Measurements from ENCODE around the gene RHOJ. TPM values are rescaled to one million over a fixed set of nuclear protein-coding genes. Genes with fewer than 3 reads are reported as not detected.

Gene RHOJ
- total and polyA plus RNA-seq, 9 of the 15 experiments (the other 6 are each of a cell fraction or from before 2014, with no cell fraction given), result not detected

GRCh38 chr14:63224196-63224595 lies 20.0 kb downstream of the RHOJ start:
- WGBS (ENCODE audit: insufficient coverage, low coverage, missing lambda C conversion rate), result 0% methylated on average over 4 of the region's 4 CpGs
- no peak for DNase-seq (ENCODE audit: extremely low read depth in 1 of 4, low spot score in 3 of 4)
- ATAC-seq, result no peak
- no peaks in the 10 kb centered on the region for H3K79me2 ChIP-seq (ENCODE audit: control insufficient read depth, insufficient read depth, low read length)
- no peak overlapping the region for H2AFZ ChIP-seq (ENCODE audit: low read depth, low read length)
- in situ Hi-C loops (cut with MboI) (no loop called here), intact Hi-C loops (cut with micrococcal nuclease) (no loop called here)
- no peak overlapping the region for H3K9ac ChIP-seq (ENCODE audit: insufficient read depth in 1 of 2, low read depth in 2 of 2, low read length in 2 of 2)
- H3K4me3 ChIP-seq, result no peak overlapping the region
- H3K4me1 ChIP-seq (replicated peaks in 1 of 2; ENCODE audit: control insufficient read depth in 2 of 2, insufficient read depth in 2 of 2, low read length in 2 of 2), result no peaks in the 10 kb centered on the region
- H3K27ac ChIP-seq (ENCODE audit: extremely low read depth, low read depth, low read length), result no peak overlapping the region
- CTCF ChIA-PET (ENCODE audit: low intra/inter-chr PET ratio), result no interaction called here
- H4K20me1 ChIP-seq (replicated peaks; ENCODE audit: control insufficient read depth, insufficient read depth, low read length), result no peaks in the 10 kb centered on the region
- H3K27me3 ChIP-seq (ENCODE audit: control insufficient read depth in 2 of 2, insufficient read depth in 2 of 2, low read length in 2 of 2), result no peaks in the 10 kb centered on the region
- FAIRE-seq, result no peak
- H3K4me2 ChIP-seq (ENCODE audit: insufficient read depth, low read length), result no peak overlapping the region
- BruUV-seq (replicated peaks), result no TSS peak
- no peaks in the 10 kb centered on the region for H3K9me3 ChIP-seq (replicated peaks; ENCODE audit: control insufficient read depth, insufficient read depth, low read depth, low read length)
- H3K36me3 ChIP-seq (ENCODE audit: control insufficient read depth, insufficient read depth, low read length), result no peaks in the 10 kb centered on the region
- POLR2A ChIA-PET, result no interaction called here
- no peaks in the 10 kb centered on the region for H3K9me1 ChIP-seq (ENCODE audit: control insufficient read depth, insufficient read depth, low read length)
- TF ChIP-seq BRCA1 (IDR thresholded peaks at IDR 0.05), result no peak
- TF ChIP-seq BRCA1 (CRISPR knock-in tag; IDR thresholded peaks at IDR 0.05), result no peak
- TF ChIP-seq ZFP1 (CRISPR knock-in tag; IDR thresholded peaks at IDR 0.05), result no peak
- no peak for TF ChIP-seq RAD51 (IDR thresholded peaks at IDR 0.05; ENCODE audit: borderline replicate concordance, low read depth)
- TF ChIP-seq ATF3 (IDR thresholded peaks at IDR 0.05), result no peak
- no peak for TF ChIP-seq ATF3 (CRISPR knock-in tag; conservative IDR thresholded peaks at IDR 0.05)
- TF ChIP-seq ZNF398 (CRISPR knock-in tag; IDR thresholded peaks at IDR 0.05), result no peak
- TF ChIP-seq ZNF277 (CRISPR knock-in tag; IDR thresholded peaks at IDR 0.05; ENCODE audit: borderline replicate concordance), result no peak
- no peak for TF ChIP-seq TEAD1 (CRISPR knock-in tag; IDR thresholded peaks at IDR 0.05)
- no peak for TF ChIP-seq ZNF780A (CRISPR knock-in tag; IDR thresholded peaks at IDR 0.05)
- TF ChIP-seq, protein P1, sequence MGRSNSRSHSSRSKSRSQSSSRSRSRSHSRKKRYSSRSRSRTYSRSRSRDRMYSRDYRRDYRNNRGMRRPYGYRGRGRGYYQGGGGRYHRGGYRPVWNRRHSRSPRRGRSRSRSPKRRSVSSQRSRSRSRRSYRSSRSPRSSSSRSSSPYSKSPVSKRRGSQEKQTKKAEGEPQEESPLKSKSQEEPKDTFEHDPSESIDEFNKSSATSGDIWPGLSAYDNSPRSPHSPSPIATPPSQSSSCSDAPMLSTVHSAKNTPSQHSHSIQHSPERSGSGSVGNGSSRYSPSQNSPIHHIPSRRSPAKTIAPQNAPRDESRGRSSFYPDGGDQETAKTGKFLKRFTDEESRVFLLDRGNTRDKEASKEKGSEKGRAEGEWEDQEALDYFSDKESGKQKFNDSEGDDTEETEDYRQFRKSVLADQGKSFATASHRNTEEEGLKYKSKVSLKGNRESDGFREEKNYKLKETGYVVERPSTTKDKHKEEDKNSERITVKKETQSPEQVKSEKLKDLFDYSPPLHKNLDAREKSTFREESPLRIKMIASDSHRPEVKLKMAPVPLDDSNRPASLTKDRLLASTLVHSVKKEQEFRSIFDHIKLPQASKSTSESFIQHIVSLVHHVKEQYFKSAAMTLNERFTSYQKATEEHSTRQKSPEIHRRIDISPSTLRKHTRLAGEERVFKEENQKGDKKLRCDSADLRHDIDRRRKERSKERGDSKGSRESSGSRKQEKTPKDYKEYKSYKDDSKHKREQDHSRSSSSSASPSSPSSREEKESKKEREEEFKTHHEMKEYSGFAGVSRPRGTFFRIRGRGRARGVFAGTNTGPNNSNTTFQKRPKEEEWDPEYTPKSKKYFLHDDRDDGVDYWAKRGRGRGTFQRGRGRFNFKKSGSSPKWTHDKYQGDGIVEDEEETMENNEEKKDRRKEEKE (IDR thresholded peaks at IDR 0.05; ENCODE audit: borderline replicate concordance in 1 of 2, control insufficient read depth in 1 of 2, low read depth in 2 of 2, low read length in 1 of 2), result no peak
- TF ChIP-seq, protein P2, sequence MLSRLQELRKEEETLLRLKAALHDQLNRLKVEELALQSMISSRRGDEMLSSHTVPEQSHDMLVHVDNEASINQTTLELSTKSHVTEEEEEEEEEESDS (CRISPR knock-in tag; IDR thresholded peaks at IDR 0.05), result no peak
- no peak for TF ChIP-seq NR2C2 (CRISPR knock-in tag; IDR thresholded peaks at IDR 0.05)
- no peak for TF ChIP-seq NR2C2 (tag; IDR thresholded peaks at IDR 0.05)
- no peak for TF ChIP-seq POLR2AphosphoS5 (IDR thresholded peaks at IDR 0.05; ENCODE audit: control insufficient read depth, insufficient read depth, low read depth, low read length)
